GM21390 (cell line): Measurements from ENCODE around the gene FAAP100.
"Not testable (repeated sequence)": the region's sequence is repeated elsewhere in the genome, so short reads cannot be mapped to it uniquely, and the experiment has no call there.

Experiments
- ATAC-seq: cut with Tn5 transposase; IDR thresholded peaks from one replicate; pipeline ENCODE4 v1.9.1; 2021; ENCODE audit not compliant: unreplicated experiment

The FAAP100 gene, protein sequence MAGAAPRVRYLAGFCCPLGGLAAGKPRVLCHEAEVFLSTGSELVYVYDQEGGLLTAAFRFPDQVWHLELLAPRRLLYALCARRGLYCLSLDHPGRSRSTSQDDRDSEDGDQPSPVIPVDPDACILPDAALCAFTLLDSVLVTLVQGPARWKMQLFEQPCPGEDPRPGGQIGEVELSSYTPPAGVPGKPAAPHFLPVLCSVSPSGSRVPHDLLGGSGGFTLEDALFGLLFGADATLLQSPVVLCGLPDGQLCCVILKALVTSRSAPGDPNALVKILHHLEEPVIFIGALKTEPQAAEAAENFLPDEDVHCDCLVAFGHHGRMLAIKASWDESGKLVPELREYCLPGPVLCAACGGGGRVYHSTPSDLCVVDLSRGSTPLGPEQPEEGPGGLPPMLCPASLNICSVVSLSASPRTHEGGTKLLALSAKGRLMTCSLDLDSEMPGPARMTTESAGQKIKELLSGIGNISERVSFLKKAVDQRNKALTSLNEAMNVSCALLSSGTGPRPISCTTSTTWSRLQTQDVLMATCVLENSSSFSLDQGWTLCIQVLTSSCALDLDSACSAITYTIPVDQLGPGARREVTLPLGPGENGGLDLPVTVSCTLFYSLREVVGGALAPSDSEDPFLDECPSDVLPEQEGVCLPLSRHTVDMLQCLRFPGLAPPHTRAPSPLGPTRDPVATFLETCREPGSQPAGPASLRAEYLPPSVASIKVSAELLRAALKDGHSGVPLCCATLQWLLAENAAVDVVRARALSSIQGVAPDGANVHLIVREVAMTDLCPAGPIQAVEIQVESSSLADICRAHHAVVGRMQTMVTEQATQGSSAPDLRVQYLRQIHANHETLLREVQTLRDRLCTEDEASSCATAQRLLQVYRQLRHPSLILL

DNA sequence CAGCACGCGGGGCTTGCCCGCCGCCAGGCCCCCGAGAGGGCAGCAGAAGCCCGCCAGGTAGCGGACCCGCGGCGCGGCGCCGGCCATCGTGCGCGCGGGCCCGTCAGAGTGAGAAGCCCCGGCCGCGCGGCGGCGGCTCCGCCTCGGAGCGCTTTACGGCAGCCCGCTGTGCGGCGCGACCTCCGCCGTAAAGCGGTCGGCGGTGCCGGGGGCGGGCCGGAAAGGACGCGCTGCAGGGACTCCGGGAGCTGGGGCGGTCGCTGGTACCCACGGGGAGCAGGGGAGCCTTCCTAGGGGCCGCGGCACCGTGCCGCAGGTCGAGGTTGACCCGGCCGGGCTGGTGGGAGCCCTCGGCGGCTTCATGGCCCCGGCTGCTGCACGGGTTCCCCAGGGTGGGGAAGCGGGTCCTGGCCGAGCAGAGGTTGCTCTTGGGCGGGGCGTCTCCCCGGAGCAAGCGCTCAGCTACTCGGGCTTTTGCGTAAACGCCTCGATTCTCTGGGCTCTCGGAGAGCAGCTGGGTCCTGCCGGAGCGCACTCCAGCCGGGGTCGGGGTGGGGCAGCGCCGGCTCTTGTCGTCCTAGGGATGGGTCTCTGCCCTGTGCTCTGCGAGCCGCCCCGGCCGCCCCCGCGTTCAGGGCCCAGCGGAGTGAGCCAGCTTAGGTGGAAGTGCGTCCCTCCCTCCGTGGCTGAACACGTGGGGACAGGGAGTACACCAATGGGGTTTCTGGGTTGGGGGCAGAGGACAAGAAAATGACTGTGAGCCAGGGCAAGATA, at the start of gene FAAP100:
TSS of gene FAAP100 (minus strand) at position 110 of the 774 bp plus-strand sequence. CDS start at position 87, 23 bp downstream.
- peak; percentile 42 for ATAC-seq

DNA sequence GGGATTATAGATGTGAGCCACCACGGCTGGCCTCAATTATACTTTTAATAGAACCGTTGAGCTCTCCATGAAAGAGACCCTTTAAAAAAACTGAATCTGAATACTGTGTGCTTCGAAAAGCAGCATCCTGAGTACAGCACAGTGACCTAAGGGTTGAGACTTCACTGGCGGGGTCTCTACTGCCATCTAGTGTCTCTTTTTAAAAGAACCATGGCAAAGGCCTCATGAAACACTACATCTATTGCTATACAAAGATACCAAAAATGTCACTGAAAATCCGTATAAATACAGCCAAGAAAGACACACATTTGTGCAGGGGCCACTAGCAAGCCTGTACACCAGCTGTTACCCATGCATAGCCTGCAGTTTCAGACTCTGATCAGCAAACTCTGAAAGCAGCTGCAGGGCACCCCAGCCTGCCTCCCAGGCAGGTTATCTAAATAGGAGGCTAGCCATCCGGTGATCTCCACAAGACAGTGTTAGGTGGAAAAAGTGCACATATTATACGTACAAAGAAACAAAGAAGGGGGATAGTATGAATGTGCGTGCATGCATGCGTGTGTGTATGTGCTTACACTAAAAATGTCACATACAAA, 49.5 kb upstream of the FAAP100 start:
- no peak for ATAC-seq

DNA sequence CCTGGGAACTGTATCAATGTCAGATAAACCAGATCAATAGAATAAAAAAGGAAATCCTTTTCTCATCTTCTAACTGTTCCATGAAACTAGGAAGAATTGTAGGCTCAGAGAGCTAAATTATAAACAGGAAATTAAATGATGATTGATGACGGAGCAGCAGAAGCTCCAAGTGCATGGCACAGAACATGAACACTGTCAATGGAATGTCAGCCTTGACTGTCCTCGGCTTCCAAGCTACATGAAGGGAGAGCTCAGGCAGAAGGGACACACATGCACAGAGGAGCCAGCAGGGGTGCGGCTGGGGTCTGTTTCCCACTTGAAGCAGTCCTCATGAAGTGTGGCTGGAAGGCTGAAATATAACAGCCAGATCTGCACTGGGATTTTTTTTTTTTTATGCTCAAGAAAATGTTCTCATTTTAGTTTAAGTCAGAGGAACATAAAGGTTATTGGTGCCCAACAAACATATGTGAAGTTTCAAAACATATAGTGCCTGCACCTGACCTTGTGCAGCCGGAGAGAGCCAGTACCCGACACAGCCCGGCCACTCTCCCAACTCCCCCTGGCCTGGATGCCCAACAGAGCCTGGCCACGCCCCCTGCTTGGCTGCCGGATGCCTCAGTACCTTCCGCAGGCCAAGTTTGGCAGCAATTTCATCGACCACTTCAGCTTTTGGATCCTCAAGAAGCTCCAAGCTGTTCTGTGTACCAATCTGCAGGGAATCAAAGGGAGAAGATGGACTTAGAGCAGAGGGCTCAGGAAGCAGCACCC, 47.8 kb upstream of the FAAP100 start:
- no peak for ATAC-seq

DNA sequence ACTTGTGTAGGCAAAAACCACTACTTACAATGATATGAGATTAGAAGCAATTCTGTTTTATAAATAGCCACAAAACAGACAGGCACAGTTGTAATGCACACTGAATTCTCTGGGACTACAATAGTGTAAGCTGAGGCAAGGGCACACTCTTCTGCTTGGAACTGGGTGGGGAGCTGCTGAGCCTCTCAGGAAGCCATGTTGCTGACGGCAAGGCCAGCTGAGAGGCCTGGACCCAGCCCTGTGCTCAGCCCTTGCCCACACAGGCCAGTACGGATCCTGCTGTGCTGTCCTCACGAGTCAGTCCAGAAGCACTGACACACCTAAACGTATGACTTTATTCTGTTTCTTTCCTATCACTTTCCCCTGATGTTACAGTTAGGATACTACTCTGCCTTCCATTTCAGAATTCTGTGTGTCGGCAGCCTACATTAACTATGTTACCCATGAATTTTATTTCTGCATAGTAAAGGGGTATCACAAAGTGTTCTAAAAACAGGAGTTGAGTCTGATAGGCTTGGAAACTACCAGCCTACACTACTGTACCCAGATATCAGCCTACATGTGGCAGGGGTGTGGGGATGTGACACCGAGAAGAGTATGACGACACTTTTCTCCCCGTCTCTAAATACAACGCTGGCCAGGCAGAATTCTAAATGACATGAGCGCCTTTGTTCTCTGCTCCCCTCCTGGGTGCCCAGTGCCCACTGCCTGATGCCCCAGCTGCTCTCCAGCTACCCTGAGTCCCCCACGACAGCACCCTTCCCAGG, 41.1 kb upstream of the FAAP100 start:
- ATAC-seq, result no peak

DNA sequence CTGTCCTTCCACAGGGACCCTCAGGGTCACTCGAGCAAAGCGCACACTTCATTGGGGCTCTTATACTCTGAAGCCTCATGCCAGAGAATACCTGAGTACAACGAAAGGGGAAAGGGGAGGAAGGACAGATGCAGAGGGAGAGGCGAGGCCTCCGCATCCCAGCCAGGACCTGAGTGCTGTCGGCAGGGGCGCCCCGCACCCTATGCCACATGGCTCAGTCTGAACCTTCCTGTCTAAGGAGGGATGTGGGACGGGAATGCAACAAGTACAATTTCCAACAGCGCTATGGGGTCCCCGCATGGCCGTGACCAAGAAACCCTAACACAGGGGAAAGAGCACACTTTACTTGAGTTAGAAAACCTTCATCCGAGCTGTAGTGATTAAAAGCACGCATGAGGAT, 39.8 kb upstream of the FAAP100 start:
- no peak for ATAC-seq

DNA sequence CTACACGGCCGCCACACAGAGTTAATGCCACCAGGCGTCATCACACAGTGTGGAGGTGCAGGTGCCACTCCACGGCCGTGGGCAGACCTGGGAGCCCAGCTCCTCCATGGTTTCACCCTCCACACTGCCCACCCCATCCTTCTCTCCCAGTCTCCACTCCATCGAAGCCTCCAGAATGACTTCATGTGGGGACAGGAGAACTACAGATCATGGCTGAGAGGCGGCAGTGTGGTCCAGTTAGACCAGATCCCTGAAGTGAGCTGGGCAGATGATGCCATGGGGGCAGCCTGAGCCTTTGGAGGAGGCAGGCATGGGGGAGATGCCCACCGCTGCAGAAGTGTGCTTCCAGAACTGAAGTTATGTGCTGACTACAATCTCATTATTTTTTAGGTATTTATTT, 38.0 kb upstream of the FAAP100 start:
- ATAC-seq, result no peak

DNA sequence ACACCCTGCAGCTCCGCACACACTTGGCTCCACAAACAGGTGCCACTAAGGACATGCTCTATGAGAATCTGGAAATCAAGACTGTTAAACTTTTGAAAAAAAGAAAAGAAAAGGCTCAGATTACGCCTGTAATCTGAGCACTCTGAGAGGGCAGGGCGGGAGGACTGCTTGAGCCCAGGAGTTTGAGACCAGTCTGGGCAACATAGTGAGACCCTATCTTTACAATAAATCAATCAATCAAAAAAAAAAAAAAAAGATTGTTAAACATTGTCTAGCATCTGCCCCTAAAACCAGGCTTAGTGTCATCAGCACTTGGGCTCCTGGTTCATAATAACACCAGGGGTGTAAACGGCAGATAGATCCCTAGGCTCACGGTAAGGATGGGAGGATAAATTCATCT, 37.5 kb upstream of the FAAP100 start:
- ATAC-seq, result no peak

DNA sequence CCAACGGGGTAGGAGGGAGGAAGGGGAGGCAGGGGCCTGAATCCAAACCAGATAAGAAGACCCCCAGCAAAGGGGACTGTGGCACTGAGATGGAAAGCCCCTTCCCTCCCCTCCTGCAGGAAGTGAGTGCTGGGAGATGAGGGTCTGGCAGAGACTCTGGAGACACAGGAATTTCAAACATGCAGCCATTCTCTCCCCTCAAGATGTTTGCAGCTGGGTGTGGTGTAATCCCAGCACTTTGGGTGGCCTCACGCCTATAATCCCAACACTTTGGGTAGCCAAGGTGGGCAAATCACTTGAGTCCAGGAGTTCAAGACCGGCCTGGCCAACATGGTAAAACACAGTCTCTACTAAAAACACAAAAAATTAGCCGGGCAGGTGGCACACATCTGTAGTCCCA, 33.9 kb upstream of the FAAP100 start:
- no peak for ATAC-seq

DNA sequence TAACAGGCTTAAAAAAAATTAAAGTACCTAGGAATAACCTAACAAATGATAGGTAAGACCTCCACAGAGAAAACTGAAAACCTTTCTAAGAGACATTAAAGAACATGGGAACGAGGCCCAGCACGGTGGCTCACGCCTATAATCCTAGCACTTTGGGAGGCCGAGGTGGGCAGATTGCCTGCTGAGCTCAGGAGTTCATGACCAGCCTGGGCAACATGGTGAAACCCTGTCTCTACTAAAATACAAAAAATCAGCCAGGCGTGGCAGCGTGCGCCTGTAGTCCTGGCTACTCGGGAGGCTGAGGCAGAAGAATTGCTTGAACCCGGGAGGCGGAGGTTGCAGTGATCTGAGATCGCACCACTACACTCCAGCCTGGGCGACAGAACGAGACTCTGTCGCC, 32.6 kb upstream of the FAAP100 start:
- ATAC-seq, result not testable (repeated sequence)

DNA sequence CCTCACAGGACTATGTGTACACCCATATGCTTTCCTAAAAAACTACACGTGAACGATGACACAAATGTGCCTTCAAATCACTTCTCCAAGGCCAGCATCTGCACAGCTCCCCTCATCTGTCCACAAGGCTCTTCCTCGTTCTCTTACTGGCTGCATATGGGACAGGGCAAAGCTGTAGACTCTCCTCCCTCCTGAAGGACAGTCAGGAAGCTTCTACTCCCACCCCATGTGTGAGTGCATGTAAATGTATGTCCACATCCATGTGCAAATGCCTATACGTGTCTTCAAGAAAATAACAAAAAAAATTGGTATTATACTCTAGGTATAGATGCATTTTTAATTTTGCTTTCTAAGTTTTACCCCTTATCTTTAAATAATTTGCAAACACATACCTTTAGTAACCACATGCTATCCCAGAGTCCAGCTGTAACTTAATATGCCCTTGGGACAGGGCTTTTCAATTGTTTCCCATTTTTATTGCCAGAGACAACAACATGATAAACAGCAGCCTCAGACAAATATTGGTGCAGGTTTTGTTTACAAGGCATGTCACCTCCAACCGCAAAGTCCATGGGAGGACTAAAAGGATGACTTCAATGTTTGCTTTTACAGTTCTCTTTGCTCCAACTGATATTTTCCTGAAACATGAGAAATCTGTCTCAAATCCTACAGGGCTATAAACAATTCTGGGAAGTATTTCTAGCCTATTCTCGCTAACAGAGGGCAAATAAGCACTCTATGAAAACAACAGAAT, 31.6 kb upstream of the FAAP100 start:
- no peak for ATAC-seq

DNA sequence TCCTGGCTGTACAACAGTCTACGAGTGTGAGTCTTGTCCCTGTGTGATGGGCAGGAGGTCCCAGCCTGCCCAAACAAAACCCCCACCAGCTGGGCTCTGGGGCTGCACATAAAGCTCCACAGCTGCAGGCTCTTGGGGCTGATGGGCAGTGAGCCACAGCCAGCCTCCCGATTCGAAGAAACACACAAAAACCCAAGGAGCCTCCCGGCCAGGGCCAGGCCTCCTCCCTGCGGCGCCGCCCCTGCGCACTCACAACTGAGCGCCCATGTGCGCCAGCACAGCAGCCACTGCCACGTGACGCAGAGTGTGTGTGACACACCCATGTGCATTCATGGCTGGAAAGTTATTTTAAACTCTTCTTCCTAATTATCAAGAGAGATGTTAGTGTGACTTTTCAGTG, 30.6 kb upstream of the FAAP100 start:
- ATAC-seq, result no peak

DNA sequence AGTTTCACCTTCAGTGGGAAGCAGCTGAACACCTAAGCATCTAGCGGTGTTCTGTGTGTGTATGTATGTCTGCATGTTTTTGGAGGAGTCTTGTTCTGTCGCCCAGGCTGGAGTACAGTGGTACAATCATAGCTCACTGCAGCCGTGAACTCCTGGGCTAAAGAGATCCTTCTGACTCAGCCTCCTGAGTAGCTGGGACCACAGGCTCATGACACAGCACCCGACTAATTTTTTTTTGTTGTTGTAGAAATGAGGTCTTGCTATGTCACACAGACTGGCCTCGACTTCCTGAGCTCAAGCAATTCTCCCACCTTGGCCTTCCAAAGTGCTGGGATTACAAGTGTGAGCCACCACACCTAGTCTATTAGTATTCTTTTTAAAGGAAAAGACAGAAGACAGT, 30.2 kb upstream of the FAAP100 start:
- ATAC-seq, result no peak

DNA sequence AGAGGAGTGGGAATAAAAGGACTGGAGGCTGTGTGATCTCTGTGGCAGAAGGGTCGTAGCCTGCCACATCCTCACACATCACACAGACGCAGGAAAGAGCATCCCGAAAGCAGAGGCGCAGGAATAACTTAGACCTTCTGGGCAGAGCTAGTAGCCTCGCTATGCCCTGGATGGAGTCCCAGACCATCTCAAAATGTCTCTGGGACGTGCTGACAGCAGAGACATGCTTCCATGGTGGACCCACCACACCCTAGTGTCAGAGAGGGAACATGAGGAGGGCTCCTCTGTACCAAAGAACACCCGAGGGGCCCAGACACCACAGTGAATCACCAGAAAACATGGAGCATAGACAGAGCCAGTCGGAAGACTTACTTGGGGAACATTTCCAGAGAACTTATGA, 29.6 kb upstream of the FAAP100 start:
- no peak for ATAC-seq

DNA sequence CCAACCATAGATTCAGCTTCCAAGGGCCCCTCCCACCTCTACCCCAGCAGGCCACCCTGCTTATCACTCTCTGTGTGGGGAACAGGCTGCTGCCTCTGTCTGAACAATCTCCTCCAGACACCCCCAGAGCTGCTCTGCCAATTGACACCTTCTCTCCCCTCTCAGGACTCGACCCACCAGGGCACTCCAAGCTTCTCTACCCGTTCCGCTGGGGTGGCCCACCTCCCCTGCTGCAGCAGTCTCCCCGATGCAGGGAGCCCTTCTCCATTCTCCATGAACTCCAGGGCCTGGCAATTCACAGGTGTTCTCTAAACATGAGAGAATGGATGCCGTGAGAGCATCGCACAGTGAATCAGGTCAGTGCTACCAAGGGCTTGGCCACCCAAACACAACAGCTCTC, 28.3 kb upstream of the FAAP100 start:
- no peak for ATAC-seq

DNA sequence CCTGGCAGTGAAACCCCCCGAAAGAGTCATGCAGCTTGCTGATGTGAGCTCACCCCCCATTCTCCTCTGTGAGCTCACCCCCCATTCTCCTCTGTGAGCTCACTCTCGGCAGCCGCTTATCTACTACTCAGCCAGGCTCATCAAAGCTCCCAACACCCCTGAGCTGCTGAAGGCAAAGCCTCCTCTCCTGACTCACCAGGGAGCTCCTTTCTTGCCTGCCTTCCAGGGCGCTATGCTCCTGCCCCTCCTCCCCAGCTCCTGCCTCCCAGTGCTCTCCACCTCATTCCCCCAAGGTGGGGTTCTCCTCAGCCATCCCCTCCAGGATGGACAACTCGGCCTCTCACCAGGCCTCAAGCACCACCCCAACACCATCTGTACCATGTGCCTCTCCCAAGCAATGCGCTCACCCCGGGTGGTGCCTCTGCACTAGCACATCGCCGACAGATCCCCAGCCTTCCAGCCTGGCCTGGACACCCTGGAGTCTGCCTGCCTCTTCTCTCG, 27.7 kb upstream of the FAAP100 start:
- ATAC-seq, result no peak

DNA sequence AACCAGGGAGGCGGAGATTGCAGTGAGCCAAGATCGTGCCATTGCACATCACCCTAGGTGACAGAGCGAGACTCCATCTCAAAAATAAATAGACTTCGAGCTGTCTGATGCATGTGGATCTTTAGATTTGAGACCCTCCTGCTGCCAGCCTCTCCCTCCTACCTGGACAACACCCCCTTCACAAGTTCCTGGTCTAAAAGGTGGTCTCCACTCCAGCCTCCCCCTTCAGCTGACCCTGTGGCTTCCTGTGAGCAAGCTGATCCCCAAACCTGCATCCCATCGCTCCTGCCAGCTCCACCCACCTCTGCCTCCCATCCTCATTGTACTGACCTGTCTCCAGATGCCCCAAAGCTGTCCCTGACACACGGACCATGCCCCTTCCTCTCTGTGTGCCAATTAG, 27.1 kb upstream of the FAAP100 start:
- ATAC-seq, result no peak

DNA sequence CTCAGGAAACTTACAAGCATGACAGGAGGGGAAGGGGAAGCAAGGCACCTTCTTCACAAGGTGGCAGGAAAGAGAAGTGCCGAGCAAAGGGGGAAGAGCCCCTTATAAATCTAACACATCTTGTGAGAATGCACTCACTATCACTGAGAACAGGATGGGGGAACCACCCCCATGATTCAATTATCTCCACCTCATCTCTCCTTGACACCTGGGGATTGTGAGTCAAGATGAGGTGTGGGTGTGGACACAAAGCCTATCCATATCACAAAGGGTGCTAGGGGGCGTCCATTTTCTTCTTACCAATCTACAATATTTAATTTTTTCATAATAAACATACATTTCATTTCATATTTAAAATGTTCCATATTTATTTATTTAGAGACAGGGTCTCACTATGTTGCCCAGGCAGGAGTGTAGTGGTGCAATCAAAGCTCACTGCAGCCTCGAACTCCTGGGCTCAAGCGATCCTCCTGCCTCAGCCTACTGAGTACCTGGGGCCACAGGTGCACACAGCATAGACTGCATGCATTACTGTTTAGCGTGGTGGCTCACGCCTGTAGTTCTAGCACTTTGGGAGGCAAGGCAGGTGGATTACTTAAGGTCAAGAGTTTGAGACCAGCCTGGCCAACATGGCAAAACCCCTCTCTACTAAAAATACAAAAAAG, 26.5 kb upstream of the FAAP100 start:
- no peak for ATAC-seq

DNA sequence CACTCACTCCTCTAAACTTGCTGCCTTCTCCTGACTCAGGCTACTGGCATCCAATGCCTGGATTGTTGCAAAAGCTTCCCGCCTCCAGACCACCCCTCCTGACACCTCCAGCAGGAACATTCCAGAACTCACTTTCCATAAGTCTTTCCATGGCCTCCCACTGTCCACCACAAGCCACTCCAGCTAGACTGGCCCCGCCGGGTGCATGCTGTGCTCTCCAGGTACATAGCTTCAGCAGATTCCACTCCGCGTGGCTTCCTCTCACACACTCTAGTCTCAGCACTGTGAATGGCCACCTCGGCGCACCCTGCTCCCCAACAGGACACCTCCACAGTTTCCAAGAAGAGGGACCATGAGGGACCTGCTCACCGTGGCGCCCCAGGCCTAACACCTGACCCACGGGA, 25.9 kb upstream of the FAAP100 start:
- no peak for ATAC-seq
